Measurements from ENCODE around the gene SLC8B1.

The SLC8B1 gene

GRCh38 chr12:113372371-113372770 lies 37.5 kb upstream of the SLC8B1 start:
- Histone ChIP-seq H3K4me1 (ENCODE audit: insufficient read depth, low read length, severe bottlenecking) (no peaks in the 10 kb centered on the region), H3K36me3 (ENCODE audit: insufficient read depth, low read length) (peaks cover 20% of the 10 kb centered on the region), H3K27ac (ENCODE audit: low read depth, low read length, poor library complexity, severe bottlenecking) (no peak overlapping the region), H3K9me2 (ENCODE audit: low read depth, low read length) (no peaks in the 10 kb centered on the region), H3F3A (ENCODE audit: insufficient read depth, low read length) (no peaks in the 10 kb centered on the region), H3K4me3 (ENCODE audit: low read depth, low read length, poor library complexity, severe bottlenecking) (no peak overlapping the region), H3K27me3 (ENCODE audit: insufficient read depth, low read length) (no peaks in the 10 kb centered on the region), H3K9me3 (ENCODE audit: low read length) (no peaks in the 10 kb centered on the region), H3K79me2 (ENCODE audit: insufficient read depth, low read length) (no peaks in the 10 kb centered on the region), H3K9ac (ENCODE audit: low read length) (no peak overlapping the region), H4K20me1 (ENCODE audit: insufficient read depth, low read length) (no peaks in the 10 kb centered on the region), H3K4me2 (ENCODE audit: low read length) (no peak overlapping the region), H2AFZ (ENCODE audit: low read length) (no peak overlapping the region)
- TF ChIP-seq EZH2 (IDR thresholded peaks at IDR 0.05; ENCODE audit: borderline replicate concordance, low read length), result no peak
- TF ChIP-seq, protein P1, sequence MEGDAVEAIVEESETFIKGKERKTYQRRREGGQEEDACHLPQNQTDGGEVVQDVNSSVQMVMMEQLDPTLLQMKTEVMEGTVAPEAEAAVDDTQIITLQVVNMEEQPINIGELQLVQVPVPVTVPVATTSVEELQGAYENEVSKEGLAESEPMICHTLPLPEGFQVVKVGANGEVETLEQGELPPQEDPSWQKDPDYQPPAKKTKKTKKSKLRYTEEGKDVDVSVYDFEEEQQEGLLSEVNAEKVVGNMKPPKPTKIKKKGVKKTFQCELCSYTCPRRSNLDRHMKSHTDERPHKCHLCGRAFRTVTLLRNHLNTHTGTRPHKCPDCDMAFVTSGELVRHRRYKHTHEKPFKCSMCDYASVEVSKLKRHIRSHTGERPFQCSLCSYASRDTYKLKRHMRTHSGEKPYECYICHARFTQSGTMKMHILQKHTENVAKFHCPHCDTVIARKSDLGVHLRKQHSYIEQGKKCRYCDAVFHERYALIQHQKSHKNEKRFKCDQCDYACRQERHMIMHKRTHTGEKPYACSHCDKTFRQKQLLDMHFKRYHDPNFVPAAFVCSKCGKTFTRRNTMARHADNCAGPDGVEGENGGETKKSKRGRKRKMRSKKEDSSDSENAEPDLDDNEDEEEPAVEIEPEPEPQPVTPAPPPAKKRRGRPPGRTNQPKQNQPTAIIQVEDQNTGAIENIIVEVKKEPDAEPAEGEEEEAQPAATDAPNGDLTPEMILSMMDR (IDR thresholded peaks at IDR 0.05; ENCODE audit: low read length), result no peak

DNA sequence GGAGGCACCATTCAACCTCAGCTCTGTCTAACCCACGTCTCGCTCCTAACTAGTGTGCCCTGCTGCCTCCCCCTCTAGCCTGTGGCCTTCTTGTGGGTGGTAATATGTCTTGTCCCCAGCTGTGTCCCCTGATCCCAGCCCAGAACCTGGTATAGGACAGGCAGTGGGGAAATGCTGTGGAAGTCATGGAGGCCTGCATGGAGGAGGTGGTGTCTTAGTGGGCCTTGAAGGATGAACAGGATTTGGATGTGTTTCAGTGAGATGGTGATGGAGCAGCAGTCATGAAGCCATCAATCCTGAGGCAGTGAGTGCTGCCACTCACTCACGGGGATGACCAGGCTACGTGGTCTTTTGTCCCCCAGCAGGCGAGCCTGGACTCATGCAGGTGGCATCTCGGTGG lies 36.9 kb upstream of the SLC8B1 start:
- H3K9me2 ChIP-seq (ENCODE audit: low read depth, low read length), result no peaks in the 10 kb centered on the region
- H3F3A ChIP-seq (ENCODE audit: insufficient read depth, low read length), result no peaks in the 10 kb centered on the region
- H3K27me3 ChIP-seq (ENCODE audit: insufficient read depth, low read length), result no peaks in the 10 kb centered on the region
- H3K36me3 ChIP-seq (ENCODE audit: insufficient read depth, low read length), result peaks cover 18% of the 10 kb centered on the region
- H3K9ac ChIP-seq (ENCODE audit: low read length), result no peak overlapping the region
- H4K20me1 ChIP-seq (ENCODE audit: insufficient read depth, low read length), result no peaks in the 10 kb centered on the region
- no peak overlapping the region for H3K4me3 ChIP-seq (ENCODE audit: low read depth, low read length, poor library complexity, severe bottlenecking)
- no peaks in the 10 kb centered on the region for H3K9me3 ChIP-seq (ENCODE audit: low read length)
- H3K4me1 ChIP-seq (ENCODE audit: insufficient read depth, low read length, severe bottlenecking), result no peaks in the 10 kb centered on the region
- no peak overlapping the region for H2AFZ ChIP-seq (ENCODE audit: low read length)
- H3K4me2 ChIP-seq (ENCODE audit: low read length), result no peak overlapping the region
- no peaks in the 10 kb centered on the region for H3K79me2 ChIP-seq (ENCODE audit: insufficient read depth, low read length)
- no peak for TF ChIP-seq EZH2 (IDR thresholded peaks at IDR 0.05; ENCODE audit: borderline replicate concordance, low read length)
- TF ChIP-seq, protein P1 (IDR thresholded peaks at IDR 0.05; ENCODE audit: low read length), result no peak
- no peak overlapping the region for H3K27ac ChIP-seq (ENCODE audit: low read depth, low read length, poor library complexity, severe bottlenecking)

GRCh38 chr12:113370923-113371682 lies 36.2 kb upstream of the SLC8B1 start:
- no peak overlapping the region for H3K27ac ChIP-seq (ENCODE audit: low read depth, low read length, poor library complexity, severe bottlenecking)
- no peak overlapping the region for H2AFZ ChIP-seq (ENCODE audit: low read length)
- no peaks in the 10 kb centered on the region for H4K20me1 ChIP-seq (ENCODE audit: insufficient read depth, low read length)
- H3K9ac ChIP-seq (ENCODE audit: low read length), result no peak overlapping the region
- peaks cover 17% of the 10 kb centered on the region for H3K36me3 ChIP-seq (ENCODE audit: insufficient read depth, low read length)
- no peaks in the 10 kb centered on the region for H3F3A ChIP-seq (ENCODE audit: insufficient read depth, low read length)
- no peaks in the 10 kb centered on the region for H3K27me3 ChIP-seq (ENCODE audit: insufficient read depth, low read length)
- no peaks in the 10 kb centered on the region for H3K4me1 ChIP-seq (ENCODE audit: insufficient read depth, low read length, severe bottlenecking)
- no peak overlapping the region for H3K4me2 ChIP-seq (ENCODE audit: low read length)
- no peaks in the 10 kb centered on the region for H3K9me3 ChIP-seq (ENCODE audit: low read length)
- TF ChIP-seq, protein P1 (IDR thresholded peaks at IDR 0.05; ENCODE audit: low read length), result no peak
- TF ChIP-seq EZH2 (IDR thresholded peaks at IDR 0.05; ENCODE audit: borderline replicate concordance, low read length), result no peak
- no peaks in the 10 kb centered on the region for H3K9me2 ChIP-seq (ENCODE audit: low read depth, low read length)
- H3K79me2 ChIP-seq (ENCODE audit: insufficient read depth, low read length), result no peaks in the 10 kb centered on the region
- no peak overlapping the region for H3K4me3 ChIP-seq (ENCODE audit: low read depth, low read length, poor library complexity, severe bottlenecking)
